ENCODE data around the gene ZNF804B. TPM values are rescaled to one million over a fixed set of nuclear protein-coding genes. Genes with fewer than 3 reads are reported as not detected.

ZNF804B gene
- polyA plus RNA-seq, 10 donors = 0.03 to 0.08 TPM; not detected in 8

DNA sequence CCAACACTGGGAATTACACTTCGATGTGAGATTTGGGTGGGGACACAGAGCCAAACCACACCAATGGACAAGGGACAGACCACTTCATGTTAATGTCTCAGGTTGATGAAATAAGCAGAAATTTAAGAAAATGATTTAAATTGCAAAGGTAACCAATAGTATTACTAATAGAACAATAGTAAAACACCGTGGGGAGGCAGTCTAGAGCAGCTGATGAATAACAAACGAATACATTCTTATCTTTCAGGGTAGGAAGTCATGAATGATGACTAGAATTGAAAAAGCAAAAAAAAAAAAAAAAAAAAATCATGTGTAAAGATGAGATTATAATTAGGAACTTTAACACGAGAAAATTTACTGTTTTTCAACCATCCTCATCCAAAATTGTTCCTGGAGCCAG is 207.9 kb downstream of the ZNF804B start:
- DNase-seq = no peak

DNA sequence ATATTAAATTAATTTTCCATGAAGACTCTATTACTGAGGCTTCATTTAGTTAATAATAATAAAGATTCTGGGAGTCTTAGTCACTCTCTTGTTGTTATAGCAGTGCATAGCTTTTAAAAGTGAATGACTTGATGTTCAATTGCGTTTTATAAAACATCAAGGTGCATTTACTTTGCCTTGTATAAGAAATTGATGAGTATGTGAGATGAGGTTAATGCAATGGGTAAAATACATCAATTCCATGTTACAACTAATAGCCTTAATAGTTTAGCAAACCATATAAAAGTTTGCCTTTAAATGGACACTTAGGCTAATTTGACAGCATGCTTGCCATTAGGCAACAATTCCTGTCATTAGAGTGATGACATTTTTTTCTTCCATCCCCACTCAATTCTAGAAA is 209.7 kb downstream of the ZNF804B start:
- no peak for DNase-seq

DNA sequence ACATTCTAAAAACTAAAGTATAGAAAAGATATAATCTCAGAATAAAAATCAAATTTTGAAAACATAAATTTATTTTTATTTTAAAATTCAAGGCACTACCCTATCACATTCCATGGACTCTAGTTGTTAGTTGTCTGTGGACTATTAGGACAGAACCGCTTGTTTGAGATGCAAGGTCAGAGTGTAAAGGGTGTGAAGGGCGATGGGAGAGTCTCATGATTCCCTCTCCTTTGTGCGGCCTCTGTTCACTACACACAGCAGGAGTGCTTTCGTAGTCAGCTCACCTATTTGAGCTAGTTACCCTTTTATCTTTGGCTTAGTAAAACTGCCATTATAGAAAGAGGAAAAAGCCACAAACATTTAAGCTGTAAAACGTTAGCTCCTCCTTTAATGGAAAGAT is 225.8 kb downstream of the ZNF804B start:
- DNase-seq = no peak

DNA sequence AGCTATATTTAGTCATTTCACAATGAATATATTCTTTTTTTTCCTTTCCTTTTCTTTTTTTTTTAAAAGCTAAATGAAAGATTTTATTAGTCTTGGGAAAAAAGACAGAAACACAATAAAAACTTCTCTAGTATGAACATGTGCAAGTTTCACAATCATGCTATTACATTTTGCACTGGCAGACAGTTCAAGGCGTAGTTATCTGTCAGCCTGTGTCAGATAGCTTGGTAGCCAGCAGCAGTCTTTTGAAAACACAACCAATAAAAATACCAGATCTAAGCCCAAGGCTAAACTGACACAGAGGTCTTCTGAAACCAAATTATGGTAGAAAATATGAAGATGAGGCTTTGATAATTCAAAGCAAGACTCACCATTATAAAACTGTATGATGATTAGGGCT is 241.8 kb downstream of the ZNF804B start:
- DNase-seq = peak in 1 of 3 donors; percentile 14

DNA sequence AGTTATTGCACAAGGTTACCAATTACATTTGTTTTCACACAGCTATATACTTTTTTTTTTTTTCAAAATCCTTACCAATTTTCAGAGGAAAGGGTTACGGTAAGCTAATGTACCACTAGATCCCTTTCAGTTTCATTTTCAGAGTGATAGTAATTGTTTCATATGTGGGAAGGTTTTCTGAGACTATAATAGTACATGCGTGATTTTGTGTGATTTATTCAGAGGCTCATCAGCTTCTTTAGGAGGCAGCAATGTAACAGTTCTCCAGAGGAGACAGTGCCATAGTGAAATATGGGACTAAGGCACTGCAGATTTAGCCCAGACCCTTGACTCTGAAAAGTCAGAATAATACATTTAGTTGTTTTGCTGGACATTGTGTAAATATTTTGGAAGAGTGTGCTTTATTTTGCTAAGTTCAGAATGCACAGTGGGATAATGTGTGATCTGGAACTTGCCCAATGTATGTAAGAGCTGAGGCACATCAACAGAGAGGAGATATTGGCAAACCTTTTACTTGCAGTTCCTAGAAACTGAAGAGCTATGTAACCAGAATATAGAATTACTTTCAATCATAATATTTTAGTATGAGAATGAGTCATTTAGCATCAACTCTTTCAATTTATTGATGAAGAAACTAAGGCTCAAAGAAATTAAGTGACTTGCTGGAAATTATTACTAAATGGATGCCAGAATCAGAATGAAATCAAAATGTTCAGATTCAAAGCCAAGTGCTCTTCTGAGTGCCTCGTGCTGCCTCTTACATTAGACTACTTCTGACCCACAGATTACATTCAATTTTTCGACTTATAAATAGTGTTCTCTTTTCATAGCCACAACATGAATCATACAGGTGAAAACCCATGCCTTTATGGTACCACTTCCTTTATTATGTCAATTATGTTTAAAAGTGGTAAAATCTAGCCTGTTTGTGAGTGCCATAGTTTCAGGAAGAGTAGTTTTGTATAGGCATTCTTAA is 243.8 kb downstream of the ZNF804B start:
- peak; percentile 18 to 72 (median 38) for DNase-seq

DNA sequence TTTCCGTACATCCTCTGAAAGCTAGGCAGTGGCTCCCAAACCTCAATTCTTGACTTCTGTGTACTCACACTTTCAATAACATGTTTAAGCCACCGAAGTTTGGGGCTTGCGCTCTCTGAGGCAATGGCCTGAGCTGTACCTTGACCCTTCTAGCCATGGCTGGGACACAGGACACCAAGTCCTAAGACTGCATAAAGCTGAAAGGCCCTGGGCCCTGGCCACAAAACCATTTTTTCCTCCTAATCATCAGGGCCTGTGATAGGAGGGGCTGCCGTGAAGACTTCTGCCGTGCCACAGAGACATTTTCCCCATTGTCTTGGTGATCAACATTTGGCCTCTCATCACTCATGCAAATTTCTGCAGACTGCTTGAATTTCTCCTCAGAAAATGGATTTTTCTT is 252.5 kb downstream of the ZNF804B start:
- no peak for DNase-seq

DNA sequence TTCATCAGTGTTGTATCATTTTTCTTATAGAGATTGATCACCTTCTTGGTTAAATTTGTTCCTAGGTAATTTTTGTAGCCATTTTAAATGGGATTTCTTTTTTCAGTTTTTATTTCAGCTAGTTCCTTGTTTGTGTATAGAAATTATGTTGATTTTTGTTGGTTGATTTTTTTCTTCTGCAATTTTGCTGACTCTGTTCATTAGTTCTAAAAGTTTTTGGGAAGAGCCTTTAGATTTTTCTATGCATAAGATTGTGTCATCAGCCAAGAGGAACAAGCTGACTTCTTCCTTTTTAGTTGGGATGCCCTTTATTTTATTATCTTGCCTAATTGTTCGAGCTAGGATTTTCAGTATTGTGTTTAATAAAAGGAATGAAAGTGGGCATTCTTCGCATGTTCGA is 258.2 kb downstream of the ZNF804B start:
- no peak for DNase-seq

DNA sequence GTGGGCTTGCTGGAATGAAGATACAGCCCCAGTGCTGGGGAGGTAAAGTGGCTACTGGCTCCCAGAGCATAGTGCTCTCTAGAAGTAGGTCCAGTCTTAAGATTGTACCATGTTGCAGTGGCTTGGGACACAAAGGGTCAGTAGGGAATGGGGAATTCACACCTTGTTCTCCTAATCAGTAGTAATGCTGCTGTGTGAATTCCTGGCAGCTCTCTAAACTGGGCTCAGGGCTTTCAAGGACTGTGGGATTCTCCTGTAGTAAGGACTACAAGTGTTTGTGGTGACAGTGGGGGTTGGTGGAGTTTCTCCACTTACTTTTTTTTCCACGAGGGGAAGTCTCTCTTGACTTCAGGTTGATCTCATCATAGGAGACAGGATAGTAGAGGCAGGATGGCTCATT is 262.2 kb downstream of the ZNF804B start:
- DNase-seq = no peak

DNA sequence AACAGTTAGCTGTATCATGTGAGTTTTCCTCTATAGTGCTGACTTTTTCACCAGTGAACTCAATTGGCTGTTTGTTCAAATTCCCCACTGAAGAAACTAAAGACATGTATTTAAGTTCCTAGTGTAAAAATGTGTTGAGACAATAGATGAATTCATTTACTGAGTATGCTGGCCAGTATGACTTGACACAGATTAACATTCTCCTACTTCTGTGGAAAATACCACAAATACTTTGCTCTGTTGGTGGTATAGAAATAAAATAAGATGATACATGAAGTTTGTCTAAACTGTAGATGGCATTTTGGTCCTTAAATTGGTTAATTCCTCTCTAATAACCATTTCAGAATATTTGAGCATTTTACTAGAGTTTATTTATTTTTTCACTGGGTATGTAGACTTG is 263.7 kb downstream of the ZNF804B start:
- DNase-seq = no peak

DNA sequence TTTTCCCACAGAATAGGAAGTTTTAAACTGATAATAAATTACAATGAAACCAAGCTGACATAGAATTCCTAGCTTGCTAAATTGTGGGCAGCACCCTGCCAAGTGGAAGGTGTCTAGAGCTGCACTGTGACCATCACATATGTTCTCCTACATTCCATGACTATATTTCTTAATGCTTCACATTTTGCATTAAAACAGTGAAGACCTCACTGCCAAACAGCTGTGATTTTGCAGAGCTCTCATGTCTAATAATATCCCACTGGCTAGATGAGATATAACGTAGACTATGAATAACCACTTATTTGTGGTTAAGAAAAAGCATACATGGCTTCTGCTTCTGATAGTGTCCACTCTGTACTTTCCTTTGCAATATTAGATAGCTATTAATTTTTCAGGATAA is 264.4 kb downstream of the ZNF804B start:
- peak in 2 of 3 donors; percentile 45 to 57 for DNase-seq

DNA sequence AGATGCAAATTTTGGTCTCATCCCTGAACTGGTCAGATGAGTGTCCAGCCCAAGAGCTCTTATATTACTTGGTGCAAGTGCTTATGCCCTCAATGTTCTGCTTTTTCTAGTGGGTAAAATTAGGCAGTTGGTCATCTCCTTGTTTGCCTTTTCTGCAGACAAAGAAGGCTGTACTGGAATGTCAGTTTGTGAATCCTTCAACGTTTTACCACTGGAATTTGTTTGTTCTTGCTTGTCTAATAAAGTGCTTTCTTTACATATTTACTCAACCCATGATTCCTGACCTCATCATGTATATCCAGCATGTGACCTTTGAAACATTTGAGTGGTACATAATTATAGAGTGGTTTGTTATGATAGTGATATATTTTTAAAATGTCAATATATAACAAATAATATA is 268.3 kb downstream of the ZNF804B start:
- no peak for DNase-seq

DNA sequence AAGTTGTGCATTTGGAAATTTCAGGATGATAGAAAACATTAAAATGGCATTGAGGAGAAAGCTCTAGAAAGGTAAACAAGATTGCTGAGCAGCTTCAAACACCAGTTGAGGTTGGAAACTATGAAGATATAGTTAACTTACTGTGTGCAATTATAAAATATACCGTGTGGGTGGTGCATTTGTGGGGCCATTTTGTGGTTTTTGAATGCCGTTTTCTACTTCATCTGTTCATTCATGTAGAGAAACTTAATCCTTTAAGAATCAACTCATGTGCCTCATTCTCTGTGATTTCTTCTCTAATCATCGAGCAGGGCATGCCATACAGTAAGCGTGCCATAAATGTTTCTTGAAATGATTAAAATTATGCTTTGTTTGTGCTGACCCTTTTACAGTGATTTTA is 268.8 kb downstream of the ZNF804B start:
- no peak for DNase-seq

DNA sequence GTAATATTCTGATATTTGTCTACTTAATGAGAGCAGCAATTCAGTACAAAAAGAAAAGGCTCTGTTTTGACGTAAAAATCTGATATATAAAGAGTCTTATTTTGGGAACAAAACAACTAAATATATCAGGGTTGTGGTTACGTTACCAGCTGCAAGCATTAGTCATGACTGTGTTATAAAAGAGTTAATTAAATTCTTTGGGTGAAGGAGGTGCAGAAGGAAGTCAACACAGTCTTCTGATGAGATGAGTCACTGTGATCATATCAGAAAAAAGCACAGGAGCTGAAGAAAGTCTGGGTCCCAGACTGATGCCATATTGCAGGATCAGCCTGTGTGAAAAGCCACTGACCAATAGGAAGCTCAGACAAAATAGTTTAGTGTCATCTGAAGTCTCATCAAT is 270.4 kb downstream of the ZNF804B start:
- DNase-seq = no peak

DNA sequence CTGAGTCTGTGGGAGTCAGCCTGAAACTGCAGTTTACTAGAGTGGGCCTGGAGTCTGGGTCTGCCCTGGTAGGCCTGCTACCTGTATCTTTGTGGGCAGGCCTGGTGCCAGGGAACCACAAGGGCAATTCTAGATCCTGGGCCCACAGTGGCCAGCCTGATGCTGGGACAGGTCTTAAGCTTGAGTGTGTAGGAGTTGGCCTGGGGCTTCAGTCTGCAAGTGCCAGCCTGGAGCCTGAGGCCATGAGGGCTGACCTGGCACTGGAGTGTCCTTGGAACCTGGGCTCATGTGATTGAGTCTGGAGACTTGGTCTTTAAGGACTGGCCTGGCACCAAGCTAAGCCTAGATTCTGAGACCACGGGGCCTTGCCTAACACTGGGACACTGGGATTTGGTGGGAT is 281.7 kb downstream of the ZNF804B start:
- DNase-seq = no peak

DNA sequence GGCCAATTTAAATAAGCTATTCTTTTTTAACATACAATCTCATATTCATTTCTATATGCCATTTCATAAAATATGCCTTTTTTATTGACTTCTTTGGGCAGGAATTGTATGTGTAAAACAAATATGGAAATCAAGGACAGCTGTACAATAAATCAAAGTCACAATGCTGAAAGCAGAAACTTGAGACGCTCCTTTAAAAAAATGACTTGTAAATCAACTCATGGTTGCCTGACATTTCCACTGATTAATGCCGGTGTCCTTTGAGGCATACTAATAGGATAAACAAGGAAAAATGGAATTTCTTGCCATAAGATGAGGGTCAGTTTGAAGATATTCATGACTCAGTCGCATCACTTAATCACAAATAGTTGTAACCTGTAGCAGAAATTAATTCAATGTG is 283.4 kb downstream of the ZNF804B start:
- DNase-seq = no peak

DNA sequence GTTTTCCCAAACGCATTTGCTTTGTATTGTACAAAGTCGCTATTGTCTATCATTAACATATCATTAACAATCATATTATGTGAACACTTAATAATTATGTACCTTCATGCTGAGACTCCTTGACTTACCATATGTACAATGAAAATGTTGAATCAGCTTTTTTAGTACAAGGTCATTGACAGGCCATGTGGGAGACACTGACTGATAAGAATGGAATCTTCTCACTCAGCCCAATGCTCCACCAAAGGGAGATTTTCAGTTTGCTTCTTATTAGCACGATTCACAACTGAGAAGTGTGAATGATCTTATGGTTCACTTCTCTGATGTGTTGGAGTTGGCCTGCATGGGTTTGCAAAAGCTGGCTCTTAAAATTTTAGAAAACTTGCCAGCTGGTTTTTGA is 289.5 kb downstream of the ZNF804B start:
- no peak for DNase-seq

DNA sequence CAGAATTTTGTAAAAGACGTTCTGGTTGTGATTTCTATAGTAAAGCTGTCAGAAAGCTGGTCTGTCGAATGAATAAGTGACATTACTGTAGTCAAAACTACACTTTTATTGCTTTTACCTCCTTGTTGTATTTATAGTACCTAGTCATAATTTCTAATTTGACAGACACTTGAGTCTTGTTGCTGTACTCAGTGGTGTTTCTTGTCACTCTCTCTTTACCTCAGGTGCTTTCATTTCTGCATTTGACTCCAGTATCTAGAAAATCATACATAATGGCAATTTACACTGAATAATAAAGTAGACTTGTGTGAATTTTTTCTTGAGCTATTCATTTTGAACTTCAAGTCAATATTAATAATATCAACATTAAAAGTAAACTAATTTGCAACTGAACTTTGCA is 293.6 kb downstream of the ZNF804B start:
- no peak for DNase-seq

DNA sequence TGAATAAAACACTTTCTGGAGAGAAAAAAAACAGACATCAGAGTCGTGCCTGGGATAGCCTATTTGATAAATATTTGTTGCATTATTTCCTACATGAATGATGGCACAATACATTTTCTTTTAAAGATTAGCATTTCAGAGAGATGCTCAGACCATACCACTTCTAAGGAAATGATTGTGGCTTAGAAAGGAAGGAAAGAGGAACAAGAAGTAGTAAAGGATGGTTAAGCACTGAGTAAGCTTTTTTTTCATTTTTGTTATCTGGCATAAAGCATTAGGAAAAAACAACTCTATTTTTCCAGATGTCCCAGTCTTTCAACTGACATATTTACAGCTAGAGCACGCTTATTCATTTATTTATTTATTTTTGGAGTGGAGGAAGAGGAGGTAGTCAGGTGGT is 294.9 kb downstream of the ZNF804B start:
- DNase-seq = no peak

DNA sequence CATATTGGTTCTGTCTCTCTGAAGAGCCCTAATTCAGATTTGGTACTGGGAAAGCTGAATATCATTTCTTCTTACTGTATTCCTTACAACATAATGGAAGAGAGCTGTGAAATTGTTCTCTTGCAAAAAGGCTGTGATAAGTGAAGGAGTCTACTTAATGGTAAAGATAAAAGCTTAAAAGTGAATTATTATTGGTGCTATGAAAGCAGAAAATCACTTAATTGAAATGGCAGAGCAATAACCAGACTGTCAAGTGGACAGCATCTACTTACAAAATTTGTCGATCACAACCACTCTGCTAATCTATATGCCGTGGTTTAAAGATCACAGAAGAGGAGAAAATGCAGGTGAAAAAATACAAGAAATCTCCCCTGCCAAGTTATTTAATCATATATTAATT is 300.7 kb downstream of the ZNF804B start:
- DNase-seq = no peak

DNA sequence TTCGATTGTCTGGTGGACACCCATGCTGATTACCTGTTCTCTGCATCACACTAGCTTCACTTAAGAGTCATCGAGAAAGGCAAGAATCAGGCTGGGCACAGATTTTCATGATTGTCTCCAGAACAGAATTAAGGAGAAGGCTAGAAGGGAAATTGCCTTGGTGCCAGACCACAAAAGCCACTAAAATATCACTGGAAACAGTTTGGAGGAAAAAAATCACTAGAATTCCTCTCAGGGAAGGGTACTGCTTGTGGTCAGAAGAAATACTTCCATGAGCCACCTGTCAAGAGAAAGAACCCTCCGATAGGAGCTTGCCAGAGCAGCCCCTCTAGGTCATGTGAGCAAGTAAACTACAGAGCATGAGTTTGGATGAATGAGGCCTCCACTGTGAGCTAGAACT is 305.3 kb downstream of the ZNF804B start:
- no peak for DNase-seq

DNA sequence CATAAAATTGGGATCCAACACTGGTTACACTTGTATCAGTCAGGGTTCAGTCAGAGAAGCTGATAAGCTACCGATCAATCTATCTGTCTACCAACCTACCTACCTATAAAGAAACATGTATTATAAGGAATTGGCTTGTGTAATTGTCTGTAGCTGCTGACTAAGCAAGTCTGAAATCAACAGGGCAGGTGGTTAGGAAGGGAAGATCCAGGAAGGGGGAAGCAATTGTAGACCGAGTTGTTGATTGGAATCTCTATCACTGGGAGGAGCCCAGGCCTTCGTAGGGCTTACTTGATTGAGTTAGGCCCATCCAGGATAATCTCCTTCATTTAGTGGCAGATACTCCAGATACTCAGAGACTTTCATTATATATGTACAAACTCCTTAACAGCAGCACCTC is 307.5 kb downstream of the ZNF804B start:
- DNase-seq = no peak

DNA sequence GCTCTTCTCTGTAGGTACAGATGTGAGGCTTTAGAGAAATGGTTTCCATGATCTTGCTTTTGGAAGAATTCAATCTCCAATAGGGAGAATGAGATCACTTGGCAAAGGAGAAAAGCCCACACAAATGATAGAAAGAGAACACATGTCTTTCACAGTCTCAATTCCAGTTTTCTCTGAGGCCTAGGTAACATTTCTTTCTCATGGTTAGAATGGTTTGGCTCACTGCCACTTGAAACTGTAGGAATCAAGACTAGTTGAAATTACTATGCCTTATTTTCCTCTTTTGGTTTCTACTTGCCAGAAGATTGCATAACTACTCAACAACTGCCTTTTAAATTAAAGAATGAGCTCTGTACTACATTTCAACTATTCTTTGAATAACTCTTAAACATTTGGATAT is 312.6 kb downstream of the ZNF804B start:
- peak; percentile 36 to 52 (median 37) for DNase-seq

DNA sequence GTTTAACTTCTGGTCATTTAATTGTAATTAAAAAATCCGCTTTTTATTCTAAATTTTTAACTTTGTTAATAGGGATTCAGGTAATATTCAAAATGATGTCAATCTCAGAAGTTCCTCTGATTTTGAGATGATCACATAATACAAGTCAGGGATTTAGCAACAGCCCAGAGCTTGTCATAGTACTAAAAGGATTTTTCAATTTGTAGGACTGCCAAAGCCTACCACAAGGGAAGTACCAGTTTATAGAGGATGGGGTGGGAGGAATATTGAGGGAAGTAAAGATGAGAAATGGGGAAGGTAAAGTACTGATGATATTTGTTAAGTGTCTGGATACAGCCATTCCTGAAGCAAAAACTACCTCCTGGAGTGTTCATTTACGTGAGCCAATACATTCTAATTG is 314.3 kb downstream of the ZNF804B start:
- DNase-seq = no peak

DNA sequence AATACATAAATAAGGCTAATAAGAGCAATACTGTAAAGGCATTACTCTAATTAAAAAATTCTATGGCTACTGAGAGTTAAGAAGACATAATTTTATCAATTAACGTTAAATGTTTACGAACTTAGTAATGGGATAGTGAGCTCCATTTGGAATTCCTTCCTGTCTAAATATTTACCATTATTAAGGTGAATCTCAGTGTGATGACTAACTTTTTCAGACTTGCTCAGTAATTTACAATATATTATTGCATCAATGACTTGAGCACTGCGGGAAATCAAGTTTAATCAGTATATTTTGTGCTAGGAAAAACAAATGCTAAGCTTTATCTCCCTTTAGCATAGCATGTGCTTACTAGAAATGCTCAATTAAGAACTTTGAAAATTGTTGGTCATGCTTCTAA is 318.5 kb downstream of the ZNF804B start:
- no peak for DNase-seq
